HG03354 (cell line): ENCODE data around the gene SEC31A.
"Not testable (repeated sequence)": the region's sequence is repeated elsewhere in the genome, so short reads cannot be mapped to it uniquely, and the experiment has no call there.

Experiments used
- ATAC-seq: cut with Tn5 transposase; IDR thresholded peaks from one replicate; pipeline ENCODE4 v1.9.1; 2021; ENCODE audit warnings: mild to moderate bottlenecking; ENCODE audit not compliant: unreplicated experiment, poor library complexity, severe bottlenecking

Gene SEC31A

GRCh38 chr4:82890901-82891706 lies at the start of gene SEC31A:
Gene SEC31A (minus strand): TSS chr4:82891153. CDS start chr4:82881936, 9,217 bp downstream.
- peak; percentile 88 for ATAC-seq

GRCh38 chr4:82939414-82939813 lies 48.5 kb upstream of the SEC31A start:
- no peak for ATAC-seq

GRCh38 chr4:82934441-82934840 lies 43.5 kb upstream of the SEC31A start:
- ATAC-seq, result no peak

GRCh38 chr4:82930848-82931755 lies 40.1 kb upstream of the SEC31A start:
- no peak for ATAC-seq

- no peak for ATAC-seq
Measured at GRCh38 chr4:82921795-82922194, 30.8 kb upstream of the SEC31A start.

GRCh38 chr4:82919386-82919785 lies 28.4 kb upstream of the SEC31A start:
- no peak for ATAC-seq

GRCh38 chr4:82918091-82918490 lies 27.1 kb upstream of the SEC31A start:
- ATAC-seq, result no peak

GRCh38 chr4:82913968-82914367 lies 23.0 kb upstream of the SEC31A start:
- ATAC-seq, result not testable (repeated sequence)

- no peak for ATAC-seq
Measured at GRCh38 chr4:82913305-82913704, 22.4 kb upstream of the SEC31A start.

GRCh38 chr4:82909326-82909725 lies 18.4 kb upstream of the SEC31A start:
- ATAC-seq, result no peak

- peak; percentile 48 for ATAC-seq
Measured at GRCh38 chr4:82906469-82906868, 15.5 kb upstream of the SEC31A start.

- peak; percentile 54 for ATAC-seq
Measured at GRCh38 chr4:82905205-82905604, 14.3 kb upstream of the SEC31A start.

GRCh38 chr4:82903737-82904136 lies 12.8 kb upstream of the SEC31A start:
- ATAC-seq, result no peak

- no peak for ATAC-seq
Measured at GRCh38 chr4:82901183-82901718, 10.3 kb upstream of the SEC31A start.

- ATAC-seq, result peak; percentile 91
Measured at GRCh38 chr4:82900411-82901182, 9.6 kb upstream of the SEC31A start, which contains the start of gene THAP9. Gene THAP9 (plus strand): TSS chr4:82900735. CDS start chr4:82900803, 68 bp downstream.

GRCh38 chr4:82900066-82900410 lies 9.1 kb upstream of the SEC31A start:
- ATAC-seq, result peak; percentile 17

GRCh38 chr4:82899374-82900065 lies 8.6 kb upstream of the SEC31A start:
- ATAC-seq, result no peak

GRCh38 chr4:82898322-82899243 lies 7.6 kb upstream of the SEC31A start:
- no peak for ATAC-seq
